Heart right ventricle (tissue), 16 donors: ENCODE results near the gene DESI2. TPM values are rescaled to one million over a fixed set of nuclear protein-coding genes. Genes with fewer than 3 reads are reported as not detected.
"Not testable (repeated sequence)": the region's sequence is repeated elsewhere in the genome, so short reads cannot be mapped to it uniquely, and the experiment has no call there.

ENCODE experiments used
- ATAC-seq, 8 donors: fragments of 200-7000 bp; cut with Tn5 transposase; one replicate each; pipeline ENCODE4 v1.9.1; 2020; ENCODE audit warnings: mild to moderate bottlenecking in 8 of 8, moderate library complexity in 8 of 8, moderate number of reproducible peaks in 1 of 8
- DNase-seq, 2 donors: peaks; one replicate each; pipeline ENCODE4 v3.0.0-alpha.2; 2020
- H3K27ac ChIP-seq, 10 donors: fragments of 200-600 bp; sonication (generic) in 2 of 10; one replicate each; pipeline versions ENCODE4 v1.5.0 to v1.8.0; 2020 to 2022; ENCODE audit warnings: mild to moderate bottlenecking in 3 of 10
- H3K27me3 ChIP-seq, 7 donors: fragments of 200-600 bp; one replicate each; pipeline ENCODE4 v1.8.0; 2021 to 2022; ENCODE audit warnings: mild to moderate bottlenecking in 2 of 7
- H3K36me3 ChIP-seq, 9 donors: fragments of 200-600 bp; sonication (generic) in 1 of 9; one replicate each; pipeline versions ENCODE4 v1.5.0 to v1.8.0; 2020 to 2022; ENCODE audit warnings: mild to moderate bottlenecking in 2 of 9
- H3K4me1 ChIP-seq, 9 donors: fragments of 200-600 bp; sonication (generic) in 1 of 9; one replicate each; pipeline versions ENCODE4 v1.5.0 to v1.8.0; 2020 to 2022; ENCODE audit warnings: mild to moderate bottlenecking in 4 of 9
- H3K4me3 ChIP-seq, 10 donors: fragments of 200-600 bp; sonication (generic) in 2 of 10; one replicate each; pipeline versions ENCODE4 v1.5.0 to v1.8.0; 2020 to 2022; ENCODE audit warnings: mild to moderate bottlenecking in 7 of 10, moderate library complexity in 2 of 10
- H3K9me3 ChIP-seq, 11 donors: fragments of 200-600 bp in 10 of 11; sonication (generic) in 2 of 11; one replicate each; pipeline versions ENCODE4 v1.5.0 to v1.8.0; 2013 to 2022; ENCODE audit warnings: mild to moderate bottlenecking in 2 of 11, control low read depth in 1 of 11, moderate library complexity in 1 of 11
- CTCF ChIP-seq, 9 donors: fragments of 200-600 bp; sonication (generic) in 2 of 9; IDR thresholded peaks; one replicate each; pipeline versions ENCODE4 v1.5.0 to v1.8.0; 2021 to 2022; ENCODE audit warnings: antibody characterized with exemption in 9 of 9, mild to moderate bottlenecking in 5 of 9, moderate library complexity in 1 of 9
- WGBS, 2 donors: extraction: QIAGEN DNeasy Blood & Tissue Kit; methylation state at CpG; one replicate each; pipeline ENCODE4 v1.1.7; 2013; ENCODE audit warnings: inconsistent platforms in 1 of 2; 5-methylcytosine and 5-hydroxymethylcytosine counted together
- intact Hi-C, 10 donors: fragments of 100-400 bp; cut with DNase I; formaldehyde crosslinking; loops; one replicate each; pipeline versions ENCODE4 v1.11.1 to v1.14.2; 2022
- polyA plus RNA-seq, 2 donors: library from polyadenylated mRNA; stranded (reverse); fragments of 200-250 nt; gene quantifications; one replicate each; pipeline ENCODE4 v1.2.3, GENCODE V29; 2013
- total RNA-seq, 10 donors: library from RNA; stranded (reverse); fragmentation: NEBNext Ultra II Directional in 3 of 10; extraction: Animal tissue kit (Norgen Biotek cat#: 25700) in 3 of 10; gene quantifications; one replicate each; pipeline versions ENCODE4 v1.2.1 to v1.2.4, GENCODE V29; 2021 to 2023
- donor health status: Arrhythmogenic right ventricular cardiomyopathy.
- donor health status: ischemic (EF 13 %, LVEDD 7.1; RV severe dilation, severe dysfunction).
- donor health status: healthy with polysubstance abuse.
- donor health status: DM: no; HTN: yes; CAD: no.
- donor health status: DM: no; HTN: no; CAD: no.
- donor health status: ischemic (EF 25% LVEDD 6.9; RV normal size, moderate dysfunction).
- donor health status: ischemic (EF 25% LVEDD 5.7; RV mildly dilated, moderate dysfunction).
- donor health status: healthy.
- donor health status: DM: yes; HTN: yes; CAD: no.
- donor health status: Ischemic cardiomyopathy.
- donor health status: ischemic (EF 35%, LVEDD 5.7; RV mildly dilated, moderate dysfunction).
- donor health status: nonischemic (EF 11% LVEDD 7.7; RV severe dilation, severe dysfunction).
- donor health status: DM: yes; HTN: yes; CAD: no.
- donor health status: PGD.
- donor health status: ischemic (EF 29% LVEDD 5.4; RV normal size, mild dysfunction).
- donor health status: nonischemic (EF 23%, LVEDD 6.1; RV moderate dilation, normal function).

The DESI2 gene
- total and polyA plus RNA-seq, 12 donors, result 11.7 to 24.0 (median 20.5) TPM

- Histone ChIP-seq H3K36me3 (peaks cover 0 to 29% (median 6%) of the 10 kb centered on the region in 9 donors), H3K4me1 (peaks cover 9 to 56% (median 52%) of the 10 kb centered on the region in 9 donors), H3K27me3 (no peaks in the 10 kb centered on the region), H3K27ac (peak overlapping the region in 8 of 10 donors; percentile 6 to 56 (median 36)), H3K4me3 (no peak overlapping the region), H3K9me3 (peaks cover 0 to 10% (median 0%) of the 10 kb centered on the region in 11 donors)
- ATAC-seq (no peak), DNase-seq (no peak)
- WGBS, 2 donors, result 65 to 68% methylated on average over 3 of the region's 3 CpGs
- no peak for TF ChIP-seq CTCF (IDR thresholded peaks at IDR 0.05)
- intact Hi-C loops, result loop anchor here in 4 of 10 donors (10.0 kb wide), 4 partner anchors 177 to 307 kb away; partner anchors contain the start of genes ADSS2 (in 2 of the 4), COX20 (in 1 of the 4) and HNRNPU (in 1 of the 4)
Measured at GRCh38 chr1:244657421-244657820, 4.5 kb downstream of the DESI2 start.

- no peak overlapping the region for H3K27ac ChIP-seq
- peaks cover 12 to 61% (median 49%) of the 10 kb centered on the region in 9 donors for H3K4me1 ChIP-seq
- H3K4me3 ChIP-seq, result no peak overlapping the region
- 89 to 92% methylated on average over 3 of the region's 3 CpGs for WGBS, 2 donors
- intact Hi-C loops, result loop anchor here in 4 of 10 donors (10.0 kb wide), 4 partner anchors 175 to 305 kb away; partner anchors contain the start of genes ADSS2 (in 2 of the 4), COX20 (in 1 of the 4) and HNRNPU (in 1 of the 4)
- peaks cover 0 to 10% (median 0%) of the 10 kb centered on the region in 11 donors for H3K9me3 ChIP-seq
- no peak for ATAC-seq
- TF ChIP-seq CTCF (IDR thresholded peaks at IDR 0.05), result no peak
- DNase-seq, result no peak
- no peaks in the 10 kb centered on the region for H3K27me3 ChIP-seq
- peaks cover 0 to 29% (median 6%) of the 10 kb centered on the region in 9 donors for H3K36me3 ChIP-seq
Measured at GRCh38 chr1:244659694-244660093, 6.8 kb downstream of the DESI2 start.

GRCh38 chr1:244660595-244660994 lies 7.7 kb downstream of the DESI2 start:
- ATAC-seq, result no peak
- Histone ChIP-seq H3K27me3 (no peaks in the 10 kb centered on the region), H3K4me1 (peaks cover 12 to 61% (median 49%) of the 10 kb centered on the region in 9 donors), H3K36me3 (peaks cover 0 to 29% (median 6%) of the 10 kb centered on the region in 9 donors), H3K27ac (no peak overlapping the region), H3K4me3 (no peak overlapping the region), H3K9me3 (peaks cover 0 to 10% (median 0%) of the 10 kb centered on the region in 11 donors)
- 95 to 99% methylated on average over 3 of the region's 3 CpGs for WGBS, 2 donors
- no peak for DNase-seq
- no peak for TF ChIP-seq CTCF (IDR thresholded peaks at IDR 0.05)
- intact Hi-C loops, result no loop called here

- WGBS, 2 donors, result 93 to 97% methylated on average over 2 of the region's 4 CpGs
- ATAC-seq, result not testable (repeated sequence)
Measured at GRCh38 chr1:244661569-244662312, 8.8 kb downstream of the DESI2 start.

More at GRCh38 chr1:244661569-244662312, 8.8 kb downstream of the DESI2 start:
- H3K4me3 ChIP-seq, DNase-seq, H3K27me3 ChIP-seq, intact Hi-C loops, H3K9me3 ChIP-seq, H3K27ac ChIP-seq: not testable (repeated sequence)
- Histone ChIP-seq H3K36me3 (peaks cover 0 to 27% (median 6%) of the 10 kb centered on the region in 9 donors), H3K4me1 (peaks cover 8 to 61% (median 46%) of the 10 kb centered on the region in 9 donors)
